ENCODE data around the gene KIR2DL4. TPM values are rescaled to one million over a fixed set of nuclear protein-coding genes. Genes with fewer than 3 reads are reported as not detected.
"Not testable (repeated sequence)": the region's sequence is repeated elsewhere in the genome, so short reads cannot be mapped to it uniquely, and the experiment has no call there.

KIR2DL4 gene
- total RNA-seq, 2 donors from 2014 or later = not detected

GRCh38 chr19:54859421-54859820 lies 56.0 kb downstream of the KIR2DL4 start:
- not testable (repeated sequence) for ATAC-seq

GRCh38 chr19:54863459-54863858 lies 60.0 kb downstream of the KIR2DL4 start:
- not testable (repeated sequence) for H3K4me3 Mint-ChIP-seq; H3K9me3 ChIP-seq (ENCODE audit: control insufficient read depth, low read length, poor library complexity, severe bottlenecking); DNase-seq; H3K36me3 Mint-ChIP-seq (ENCODE audit: low read depth); H3K4me1 Mint-ChIP-seq; ATAC-seq; H3K27ac Mint-ChIP-seq
- peaks cover 12% of the 10 kb centered on the region for H3K27me3 Mint-ChIP-seq

More at GRCh38 chr19:54859421-54859820, 56.0 kb downstream of the KIR2DL4 start:
- not testable (repeated sequence) for H3K4me1 Mint-ChIP-seq; H3K27ac Mint-ChIP-seq; DNase-seq; H3K27me3 Mint-ChIP-seq; H3K9me3 ChIP-seq (ENCODE audit: control insufficient read depth, low read length, poor library complexity, severe bottlenecking); H3K4me3 Mint-ChIP-seq; H3K36me3 Mint-ChIP-seq (ENCODE audit: low read depth)

Other genes with a start within 250 kb of the KIR2DL4 start
- 1 to 10 TPM in 1 of 2 donors, under 1 TPM in 1; 0.68 to 3.3 TPM for gene LILRA2, start 229.8 kb upstream of the KIR2DL4 start, total RNA-seq
- 1 to 10 TPM in 1 of 2 donors, under 1 TPM in 1; 0.65 to 2.1 TPM for gene LILRA1, start 210.0 kb upstream of the KIR2DL4 start, total RNA-seq
- 1 to 10 TPM in 1 of 2 donors, under 1 TPM in 1; 0.42 to 4.3 TPM for gene LILRB1, start 173.1 kb upstream of the KIR2DL4 start, total RNA-seq
- 1 to 10 TPM in 1 of 2 donors, under 1 TPM in 1; 0.47 to 1.9 TPM for gene LILRB4, start 140.6 kb upstream of the KIR2DL4 start, total RNA-seq
- not detected for gene KIR3DL3, start 79.2 kb upstream of the KIR2DL4 start, total RNA-seq
- gene KIR2DL3, start 65.1 kb upstream of the KIR2DL4 start, total RNA-seq = not detected
- not detected for gene KIR2DL1, start 33.8 kb upstream of the KIR2DL4 start, total RNA-seq
- gene KIR3DL1, start 12.9 kb downstream of the KIR2DL4 start, total RNA-seq = not detected
- gene KIR2DS4, start 29.1 kb downstream of the KIR2DL4 start, total RNA-seq = not detected
- 1 to 10 TPM in 1 of 2 donors, under 1 TPM in 1; 0.92 to 1.3 TPM for gene KIR3DL2, start 46.8 kb downstream of the KIR2DL4 start, total RNA-seq
- 1 to 10 TPM in 1 of 2 donors, under 1 TPM in 1; 0.70 to 8.6 TPM for gene FCAR, start 70.6 kb downstream of the KIR2DL4 start, total RNA-seq
- not detected for gene NCR1, start 102.5 kb downstream of the KIR2DL4 start, total RNA-seq
- gene NLRP7, start 143.9 kb downstream of the KIR2DL4 start, total RNA-seq = not detected
- gene NLRP2, start 162.8 kb downstream of the KIR2DL4 start, total RNA-seq = 1 to 10 TPM; 3.0 to 4.6 TPM
- gene GP6, start 234.7 kb downstream of the KIR2DL4 start, total RNA-seq = 10 to 100 TPM in 1 of 2 donors, 1 to 10 TPM in 1; 1.8 to 22.1 TPM

Measured in T-helper 17 cell (primary cell).